Keratinocyte (primary cell): ENCODE results near the gene KCNH1. TPM values are rescaled to one million over a fixed set of nuclear protein-coding genes. Genes with fewer than 3 reads are reported as not detected.

ENCODE experiments used
- DNase-seq: peaks from one replicate; pipeline ENCODE4 v3.0.0-alpha.2; 2011; ENCODE audit warnings: low read depth, missing footprints, low spot score
- FAIRE-seq: peaks from 2 replicates; lab custom pipeline; 2011; peaks lifted over from hg19 to GRCh38; lab: Jason Lieb, UNC
- H2AFZ ChIP-seq: 2 replicates; pipeline ENCODE4 v1.6.0; 2012; ENCODE audit warnings: low read length, control low read depth, inconsistent platforms; ENCODE audit not compliant: control insufficient read depth
- H3K27ac ChIP-seq: 2 replicates; pipeline ENCODE4 v1.5.1; 2011; ENCODE audit warnings: low read length; ENCODE audit not compliant: control insufficient read depth, insufficient read depth
- H3K27me3 ChIP-seq: 3 replicates; pipeline ENCODE4 v1.6.0; 2011; ENCODE audit warnings: low read length; ENCODE audit not compliant: control insufficient read depth, insufficient read depth; ENCODE audit errors: extremely low read depth
- H3K36me3 ChIP-seq, 2 experiments: 2 replicates in 1 of 2; 3 replicates in 1 of 2; pipeline ENCODE4 v1.5.1; 2011; ENCODE audit warnings: low read length in 2 of 2, mild to moderate bottlenecking in 1 of 2; ENCODE audit not compliant: control insufficient read depth in 2 of 2, insufficient read depth in 2 of 2; ENCODE audit errors: extremely low read depth in 1 of 2
- H3K4me1 ChIP-seq: 3 replicates; pipeline ENCODE4 v1.5.1; 2011; ENCODE audit warnings: low read length; ENCODE audit not compliant: control insufficient read depth, insufficient read depth; ENCODE audit errors: extremely low read depth
- H3K4me2 ChIP-seq: 3 replicates; pipeline ENCODE4 v1.6.0; 2011; ENCODE audit warnings: low read depth, low read length; ENCODE audit not compliant: control insufficient read depth, insufficient read depth; ENCODE audit errors: extremely low read depth
- H3K4me3 ChIP-seq, 3 experiments: fragments of 200-600 bp in 1 of 3; sonication (generic) in 1 of 3; 2 replicates in 2 of 3; 3 replicates in 1 of 3; pipeline ENCODE4 v1.5.1; 2011 to 2016; ENCODE audit warnings: low read length in 3 of 3, mild to moderate bottlenecking in 3 of 3, control low read depth in 2 of 3, inconsistent platforms in 1 of 3, low read depth in 1 of 3, mixed read lengths in 1 of 3, mixed run types in 1 of 3, moderate library complexity in 1 of 3; ENCODE audit not compliant: control insufficient read depth in 2 of 3, insufficient read depth in 2 of 3; ENCODE audit errors: extremely low read depth in 1 of 3
- H3K79me2 ChIP-seq: 2 replicates; pipeline ENCODE4 v1.6.0; 2012; ENCODE audit warnings: low read length; ENCODE audit not compliant: control insufficient read depth, insufficient read depth
- H3K9ac ChIP-seq: 3 replicates; pipeline ENCODE4 v1.6.0; 2011; ENCODE audit warnings: low read length; ENCODE audit not compliant: control insufficient read depth, insufficient read depth; ENCODE audit errors: extremely low read depth
- H3K9me1 ChIP-seq: 3 replicates; pipeline ENCODE4 v1.6.0; 2011; ENCODE audit warnings: low read length; ENCODE audit not compliant: control insufficient read depth, insufficient read depth; ENCODE audit errors: extremely low read depth
- H3K9me3 ChIP-seq: 2 replicates; pipeline ENCODE4 v1.5.1; 2012; ENCODE audit warnings: low read depth, low read length; ENCODE audit not compliant: control insufficient read depth
- H4K20me1 ChIP-seq: 3 replicates; pipeline ENCODE4 v1.6.0; 2011; ENCODE audit warnings: low read length; ENCODE audit not compliant: control insufficient read depth, insufficient read depth; ENCODE audit errors: extremely low read depth
- CTCF ChIP-seq, 3 experiments: IDR thresholded peaks in 1 of 3; conservative IDR thresholded peaks in 1 of 3; optimal IDR thresholded peaks in 1 of 3; 2 replicates in 2 of 3; 3 replicates in 1 of 3; pipeline versions ENCODE3 to v1.5.1; 2011; ENCODE audit warnings: low read length in 3 of 3, mild to moderate bottlenecking in 3 of 3, moderate library complexity in 2 of 3, control low read depth in 1 of 3, inconsistent platforms in 1 of 3; ENCODE audit not compliant: insufficient read depth in 2 of 3; ENCODE audit errors: extremely low read depth in 1 of 3
- EZH2 ChIP-seq: IDR thresholded peaks from one replicate; pipeline ENCODE4 v1.6.1; 2012; ENCODE audit warnings: inconsistent platforms, mild to moderate bottlenecking, low read length, moderate library complexity
- dilution Hi-C: fragments of 300-500 bp; cut with MboI; formaldehyde crosslinking; loops from one replicate; pipeline ENCODE4 v1.7.0; 2020; ENCODE audit warnings: low sequenced_read_pairs; ENCODE audit not compliant: extremely low pct_ligation_motif_present
- polyA plus RNA-seq, 5 experiments: library from polyadenylated mRNA; depleted of rRNA in 3 of 5; stranded (reverse) in 3 of 5; stranded (forward) in 1 of 5; unstranded in 1 of 5; fragments of >200 nt; gene quantifications; 1 replicate in 1 of 5; 2 replicates in 3 of 5; 3 replicates in 1 of 5; pipeline versions ENCODE4 v1.2.1 to v1.2.3, GENCODE V29; 2011 to 2012; ENCODE audit warnings: missing spikeins in 2 of 5, low read depth in 1 of 5, low replicate concordance in 1 of 5

Gene KCNH1
- polyA plus RNA-seq, 1 donor (not counting 4 experiments of a cell fraction or from before 2014, with no cell fraction given) = not detected

- Histone ChIP-seq H3K27me3 (no peaks in the 10 kb centered on the region), H3K4me2 (no peak overlapping the region), H3K36me3 (no peaks in the 10 kb centered on the region), H3K9me1 (no peaks in the 10 kb centered on the region), H3K27ac (no peak overlapping the region), H3K9me3 (no peaks in the 10 kb centered on the region), H3K79me2 (no peaks in the 10 kb centered on the region), H3K9ac (no peak overlapping the region), H3K4me3 (no peak overlapping the region), H2AFZ (no peak overlapping the region), H4K20me1 (no peaks in the 10 kb centered on the region), H3K4me1 (no peaks in the 10 kb centered on the region)
- DNase-seq (no peak), FAIRE-seq (no peak)
- dilution Hi-C loops = no loop called here
- no peak for TF ChIP-seq EZH2
- no peak for TF ChIP-seq CTCF (optimal IDR thresholded peaks at IDR 0.05 in 1 of 3, IDR thresholded peaks at IDR 0.05 in 1 of 3, conservative IDR thresholded peaks at IDR 0.05 in 1 of 3; ENCODE audit: extremely low read depth in 1 of 3, insufficient read depth in 2 of 3, low read length in 3 of 3)
These were observed 433.9 kb downstream of the KCNH1 start for GRCh38 chr1:210700083-210700482.

GRCh38 chr1:210698661-210699060 is 435.3 kb downstream of the KCNH1 start:
- FAIRE-seq = no peak
- Histone ChIP-seq H2AFZ (no peak overlapping the region), H3K9me3 (no peaks in the 10 kb centered on the region), H3K36me3 (no peaks in the 10 kb centered on the region), H3K9me1 (no peaks in the 10 kb centered on the region), H3K4me3 (no peak overlapping the region), H4K20me1 (no peaks in the 10 kb centered on the region), H3K4me2 (no peak overlapping the region), H3K27me3 (no peaks in the 10 kb centered on the region), H3K9ac (no peak overlapping the region), H3K27ac (no peak overlapping the region), H3K79me2 (no peaks in the 10 kb centered on the region), H3K4me1 (no peaks in the 10 kb centered on the region)
- TF ChIP-seq EZH2 (no peak), CTCF (optimal IDR thresholded peaks at IDR 0.05 in 1 of 3, IDR thresholded peaks at IDR 0.05 in 1 of 3, conservative IDR thresholded peaks at IDR 0.05 in 1 of 3; ENCODE audit: extremely low read depth in 1 of 3, insufficient read depth in 2 of 3, low read length in 3 of 3) (no peak)
- dilution Hi-C loops = no loop called here
- no peak for DNase-seq
